H1 (cell line): Measurements from ENCODE around the gene FES. TPM values are rescaled to one million over a fixed set of nuclear protein-coding genes. Genes with fewer than 3 reads are reported as not detected.

Experiments used
- CTCF ChIA-PET: fragments of 300-600 bp; sonication (Branson Sonifier 250); formaldehyde crosslinking; loops from one replicate; lab custom pipeline; 2021; ENCODE audit not compliant: partially characterized antibody; lab: Charles Lee
- POLR2A ChIA-PET: fragments of 300-600 bp; sonication (Branson Sonifier 250); formaldehyde crosslinking; loops from one replicate; lab custom pipeline; 2021; ENCODE audit warnings: inconsistent platforms; ENCODE audit not compliant: partially characterized antibody; lab: Charles Lee
- DNase-seq, 2 experiments: peaks; one replicate each; pipeline versions ENCODE4 v3.0.0 to v3.0.0-alpha.2; 2010 to 2022; ENCODE audit warnings: low spot score in 2 of 2, low read depth in 1 of 2, mixed read lengths in 1 of 2
- FAIRE-seq: peaks from 2 replicates; lab custom pipeline; 2011; peaks lifted over from hg19 to GRCh38; lab: Jason Lieb, UNC
- H2AFZ ChIP-seq: 2 replicates; pipeline ENCODE4 v1.8.1; 2012; ENCODE audit warnings: low read length, inconsistent platforms
- H2AK5ac ChIP-seq: 2 replicates; pipeline ENCODE4 v1.6.1; 2013; ENCODE audit warnings: low read depth, low read length
- H2BK120ac ChIP-seq: replicated peaks from 2 replicates; pipeline ENCODE3; 2013; ENCODE audit warnings: low read depth, low read length, inconsistent platforms
- H2BK12ac ChIP-seq: 2 replicates; pipeline ENCODE4 v1.6.1; 2013; ENCODE audit warnings: low read depth, low read length
- H2BK15ac ChIP-seq: 2 replicates; pipeline ENCODE4 v1.6.1; 2013; ENCODE audit warnings: low read length
- H2BK20ac ChIP-seq: 2 replicates; pipeline ENCODE4 v1.6.1; 2013; ENCODE audit warnings: low read length
- H2BK5ac ChIP-seq: 2 replicates; pipeline ENCODE4 v1.6.1; 2013; ENCODE audit warnings: low read depth, low read length
- H3K14ac ChIP-seq: 2 replicates; pipeline ENCODE4 v1.6.1; 2013; ENCODE audit warnings: inconsistent platforms; ENCODE audit not compliant: insufficient read length
- H3K18ac ChIP-seq: 2 replicates; pipeline ENCODE4 v1.6.1; 2013; ENCODE audit warnings: low read length; ENCODE audit errors: extremely low read depth
- H3K23ac ChIP-seq: 2 replicates; pipeline ENCODE4 v1.6.1; 2013; ENCODE audit warnings: inconsistent platforms; ENCODE audit not compliant: insufficient read length
- H3K23me2 ChIP-seq: 2 replicates; pipeline ENCODE4 v1.6.1; 2013; ENCODE audit warnings: low read depth, low read length
- H3K27ac ChIP-seq: 2 replicates; pipeline ENCODE4 v1.6.1; 2011; ENCODE audit warnings: low read depth, low read length, inconsistent platforms
- H3K27me3 ChIP-seq, 4 experiments: replicated peaks in 1 of 4; 1 replicate in 1 of 4; 2 replicates in 3 of 4; pipeline versions ENCODE4 v1.6.1 to v1.8.1; 2011 to 2013; ENCODE audit warnings: low read length in 3 of 4, mild to moderate bottlenecking in 3 of 4, inconsistent platforms in 2 of 4, mixed read lengths in 2 of 4, moderate library complexity in 1 of 4; ENCODE audit not compliant: control insufficient read depth in 3 of 4, insufficient read depth in 3 of 4; ENCODE audit errors: extremely low read depth in 1 of 4
- H3K36me3 ChIP-seq, 4 experiments: 2 replicates each; pipeline versions ENCODE4 v1.6.1 to v1.8.1; 2011 to 2013; ENCODE audit warnings: mild to moderate bottlenecking in 4 of 4, low read length in 3 of 4, moderate library complexity in 2 of 4, control low read depth in 1 of 4, inconsistent platforms in 1 of 4; ENCODE audit not compliant: insufficient read depth in 4 of 4, control insufficient read depth in 2 of 4
- H3K4ac ChIP-seq: replicated peaks from 2 replicates; pipeline ENCODE3; 2013; ENCODE audit warnings: low read length, low read depth, mixed read lengths, inconsistent platforms; ENCODE audit not compliant: insufficient read length
- H3K4me1 ChIP-seq, 4 experiments: replicated peaks in 1 of 4; 1 replicate in 1 of 4; 2 replicates in 3 of 4; pipeline versions ENCODE4 v1.6.1 to v1.8.1; 2011 to 2013; ENCODE audit warnings: low read length in 3 of 4, inconsistent platforms in 2 of 4, mixed read lengths in 1 of 4; ENCODE audit not compliant: insufficient read depth in 4 of 4, control insufficient read depth in 3 of 4
- H3K4me2 ChIP-seq, 2 experiments: 2 replicates each; pipeline versions ENCODE4 v1.6.1 to v1.8.1; 2011 to 2013; ENCODE audit warnings: low read depth in 2 of 2, low read length in 2 of 2, control low read depth in 1 of 2, inconsistent platforms in 1 of 2, mild to moderate bottlenecking in 1 of 2; ENCODE audit not compliant: insufficient read depth in 1 of 2
- H3K4me3 ChIP-seq, 4 experiments: fragments of 200-600, 300-600 bp in 1 of 4; sonication (generic), shearing (Covaris generic), sonication (Bioruptor Twin) in 1 of 4; 2 replicates each; pipeline versions ENCODE4 v1.5.1 to v1.8.1; 2011 to 2016; ENCODE audit warnings: low read length in 4 of 4, low read depth in 3 of 4, control low read depth in 2 of 4, inconsistent platforms in 2 of 4, mild to moderate bottlenecking in 2 of 4, mixed read lengths in 1 of 4, moderate library complexity in 1 of 4; ENCODE audit not compliant: insufficient read depth in 2 of 4; ENCODE audit errors: extremely low read depth in 1 of 4
- H3K56ac ChIP-seq: replicated peaks from 2 replicates; pipeline ENCODE3; 2013; ENCODE audit warnings: low read depth, mild to moderate bottlenecking, mixed read lengths, low read length, inconsistent platforms; ENCODE audit not compliant: insufficient read length
- H3K79me1 ChIP-seq: 2 replicates; pipeline ENCODE4 v1.6.1; 2013; ENCODE audit warnings: low read depth, low read length, control low read depth
- H3K79me2 ChIP-seq, 2 experiments: 2 replicates each; pipeline versions ENCODE4 v1.6.1 to v1.8.1; 2012 to 2013; ENCODE audit warnings: low read length in 2 of 2, mild to moderate bottlenecking in 2 of 2, inconsistent platforms in 1 of 2; ENCODE audit not compliant: insufficient read depth in 2 of 2, control insufficient read depth in 1 of 2
- H3K9ac ChIP-seq, 4 experiments: replicated peaks in 1 of 4; 1 replicate in 1 of 4; 2 replicates in 3 of 4; pipeline versions ENCODE4 v1.6.1 to v1.8.1; 2011 to 2013; ENCODE audit warnings: low read depth in 3 of 4, low read length in 3 of 4, control low read depth in 2 of 4, mild to moderate bottlenecking in 2 of 4, moderate library complexity in 2 of 4, inconsistent platforms in 1 of 4; ENCODE audit errors: extremely low read depth in 1 of 4
- H3K9me3 ChIP-seq, 2 experiments: 2 replicates each; pipeline versions ENCODE4 v1.6.1 to v1.8.1; 2012 to 2013; ENCODE audit warnings: mild to moderate bottlenecking in 2 of 2, moderate library complexity in 2 of 2, control low read depth in 1 of 2, inconsistent platforms in 1 of 2, low read depth in 1 of 2, low read length in 1 of 2, mixed read lengths in 1 of 2; ENCODE audit not compliant: insufficient read depth in 2 of 2
- H4K20me1 ChIP-seq, 2 experiments: replicated peaks in 1 of 2; 2 replicates each; pipeline versions ENCODE3 to v1.8.1; 2011 to 2013; ENCODE audit warnings: inconsistent platforms in 2 of 2, low read length in 2 of 2, mild to moderate bottlenecking in 1 of 2; ENCODE audit not compliant: insufficient read depth in 2 of 2, control insufficient read depth in 1 of 2
- H4K5ac ChIP-seq: 2 replicates; pipeline ENCODE4 v1.6.1; 2013; ENCODE audit warnings: low read length, low read depth, mixed read lengths, inconsistent platforms; ENCODE audit not compliant: insufficient read length
- H4K8ac ChIP-seq: 2 replicates; pipeline ENCODE4 v1.8.0; 2013; ENCODE audit warnings: mild to moderate bottlenecking, moderate library complexity, low read length, inconsistent platforms; ENCODE audit not compliant: insufficient read depth; ENCODE audit errors: extremely low read depth
- H4K91ac ChIP-seq: replicated peaks from 2 replicates; pipeline ENCODE3; 2013; ENCODE audit warnings: low read length, mixed read lengths, inconsistent platforms; ENCODE audit not compliant: insufficient read length
- ATF3 ChIP-seq: IDR thresholded peaks from 2 replicates; pipeline ENCODE4 v1.6.1; 2011; ENCODE audit warnings: low read depth, mild to moderate bottlenecking, low read length; ENCODE audit not compliant: insufficient read depth
- CTBP2 ChIP-seq: IDR thresholded peaks from 2 replicates; pipeline ENCODE4 v1.7.0; 2011; ENCODE audit warnings: borderline replicate concordance, mild to moderate bottlenecking, moderate library complexity, mixed read lengths, low read length; ENCODE audit not compliant: insufficient read depth, insufficient read length
- CTCF ChIP-seq, 3 experiments: IDR thresholded peaks; 1 replicate in 2 of 3; 2 replicates in 1 of 3; pipeline versions ENCODE4 v1.5.1 to v1.6.1; 2011; ENCODE audit warnings: low read length in 3 of 3, mild to moderate bottlenecking in 3 of 3, inconsistent platforms in 2 of 3, low read depth in 1 of 3, moderate library complexity in 1 of 3; ENCODE audit not compliant: insufficient read depth in 1 of 3; ENCODE audit errors: control extremely low read depth in 1 of 3
- EGR1 ChIP-seq: IDR thresholded peaks from 2 replicates; pipeline ENCODE4 v1.6.1; 2011; ENCODE audit warnings: low read depth, low read length, borderline replicate concordance
- FOSL1 ChIP-seq: IDR thresholded peaks from 2 replicates; pipeline ENCODE4 v1.6.1; 2011; ENCODE audit warnings: mild to moderate bottlenecking, low read depth, low read length, moderate library complexity; ENCODE audit not compliant: insufficient read depth
- GTF2F1 ChIP-seq: IDR thresholded peaks from 2 replicates; pipeline ENCODE4 v1.6.1; 2012; ENCODE audit warnings: low read depth, low read length, improper control_type of control experiment, borderline replicate concordance
- RFX5 ChIP-seq: IDR thresholded peaks from 2 replicates; pipeline ENCODE4 v1.6.1; 2011; ENCODE audit warnings: low read depth, low read length, improper control_type of control experiment, borderline replicate concordance
- TBP ChIP-seq: IDR thresholded peaks from 2 replicates; pipeline ENCODE4 v1.6.1; 2011; ENCODE audit warnings: low read depth, low read length, improper control_type of control experiment
- WGBS, 2 experiments: shearing (Covaris generic) in 1 of 2; methylation state at CpG; one replicate each; pipeline versions ENCODE4 v1.1.6 to v1.1.7; 2013 to 2015; ENCODE audit warnings: low lambda C conversion rate in 2 of 2, mixed read lengths in 2 of 2, inconsistent platforms in 1 of 2, low coverage in 1 of 2, missing lambda C conversion rate in 1 of 2; ENCODE audit not compliant: insufficient replicate concordance in 2 of 2, insufficient coverage in 1 of 2, insufficient read length in 1 of 2; ENCODE audit errors: extremely low coverage in 1 of 2, missing lambda C conversion rate in 1 of 2; 5-methylcytosine and 5-hydroxymethylcytosine counted together
- polyA plus RNA-seq, 7 experiments: library from polyadenylated mRNA; depleted of rRNA in 3 of 7; stranded (reverse) in 5 of 7; unstranded in 2 of 7; fragments of >200 nt in 5 of 7; fragments of 200-250 nt in 2 of 7; gene quantifications; 1 replicate in 5 of 7; 2 replicates in 1 of 7; 4 replicates in 1 of 7; pipeline versions ENCODE4 v1.2.1 to v1.2.3, GENCODE V29; 2011 to 2013; ENCODE audit warnings: missing spikeins in 2 of 7, mixed read lengths in 2 of 7
- total RNA-seq: library from RNA; stranded (reverse); fragmentation: NEBNext Ultra II Directional; extraction: Animal tissue kit (Norgen Biotek cat#: 25700); gene quantifications from 2 replicates; pipeline ENCODE4 v1.2.1, GENCODE V29; 2021

Gene FES
- total and polyA plus RNA-seq, 2 of the 8 experiments (the other 6 are each of a cell fraction or from before 2014, with no cell fraction given) = 8.5 to 8.6 TPM

GRCh38 chr15:90880381-90881145 is 3.7 kb upstream of the FES start:
- H3K79me1 ChIP-seq = no peaks in the 10 kb centered on the region; the same call in 1 of the 2 replicates
- no peaks in the 10 kb centered on the region for H3K27me3 ChIP-seq
- no peak overlapping the region for H2BK5ac ChIP-seq
- no peak for FAIRE-seq
- no peak overlapping the region for H3K18ac ChIP-seq
- H3K9me3 ChIP-seq = no peaks in the 10 kb centered on the region
- ChIA-PET POLR2A (interaction anchor here (1.5 to 2.1 kb wide), 2 partner anchors 9 to 17 kb away, joined by 4 to 8 read pairs; no protein-coding TSS in a partner anchor), CTCF (interaction anchor here (1.2 kb wide), 1 partner anchor 16 kb away, joined by 4 read pairs; no protein-coding TSS in a partner anchor)
- H2BK15ac ChIP-seq = no peak overlapping the region
- H3K79me2 ChIP-seq = no peaks in the 10 kb centered on the region
- H3K23ac ChIP-seq = no peak overlapping the region
- H4K20me1 ChIP-seq = peaks cover 0 to 5% of the 10 kb centered on the region in 2 experiments
- no peak overlapping the region for H3K56ac ChIP-seq
- no peak overlapping the region for H3K4me2 ChIP-seq
- no peak overlapping the region for H2BK120ac ChIP-seq
- H3K4ac ChIP-seq = no peak overlapping the region
- H3K4me3 ChIP-seq = no peak overlapping the region
- H3K27ac ChIP-seq = no peak overlapping the region
- peaks cover 5 to 18% (median 13%) of the 10 kb centered on the region in 4 experiments; a peak in 5 of 8 replicates for H3K36me3 ChIP-seq
- no peak overlapping the region for H4K5ac ChIP-seq
- no peak overlapping the region for H2BK20ac ChIP-seq
- H2BK12ac ChIP-seq = no peak overlapping the region
- H2AFZ ChIP-seq = no peak overlapping the region
- H3K23me2 ChIP-seq = peaks cover 1% of the 10 kb centered on the region; the same call in 1 of the 2 replicates
- WGBS, 2 experiments = 92% methylated on average over 16 of the region's 16 CpGs; no CpG with 5 or more reads in 1 of the 2 experiments
- no peak for DNase-seq
- H4K91ac ChIP-seq = no peak overlapping the region
- H3K9ac ChIP-seq = no peak overlapping the region
- H3K14ac ChIP-seq = no peak overlapping the region
- H2AK5ac ChIP-seq = no peak overlapping the region
- H4K8ac ChIP-seq = no peak overlapping the region
- H3K4me1 ChIP-seq = peaks cover 0 to 18% (median 13%) of the 10 kb centered on the region in 4 experiments; a peak in 6 of 7 replicates
- TF ChIP-seq EGR1 = no peak
- TF ChIP-seq CTCF (IDR thresholded peaks at IDR 0.05; ENCODE audit: control extremely low read depth in 1 of 3, insufficient read depth in 1 of 3, low read depth in 1 of 3, low read length in 3 of 3) = no peak
- TF ChIP-seq FOSL1 = no peak
- TF ChIP-seq CTBP2 = no peak
- TF ChIP-seq GTF2F1 = no peak
- TF ChIP-seq RFX5 = no peak
- TF ChIP-seq ATF3 = no peak
- no peak for TF ChIP-seq TBP
